ENCODE measurements around the gene CLPTM1.

Gene CLPTM1

DNA sequence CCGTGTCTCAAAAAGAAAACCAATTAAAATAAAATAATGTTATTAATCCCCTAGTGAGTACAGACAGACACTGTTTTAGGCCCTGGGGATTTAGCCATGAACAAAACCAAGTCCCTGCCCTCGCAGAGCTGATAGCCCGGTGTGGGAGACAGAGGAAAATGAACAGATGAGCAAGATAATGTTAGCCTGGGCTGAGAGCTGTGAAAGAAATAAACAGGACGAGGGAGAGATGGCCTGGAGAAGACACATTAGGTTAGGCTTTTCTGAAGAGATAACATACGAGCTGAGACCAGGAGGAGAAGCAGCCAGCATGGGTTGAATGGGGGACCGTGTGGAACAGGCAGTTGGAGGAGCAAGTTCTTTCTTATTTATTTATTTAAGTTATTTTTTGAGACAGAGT lies 55.1 kb downstream of the CLPTM1 start:
- no peak for DNase-seq (ENCODE audit: low spot score)

DNA sequence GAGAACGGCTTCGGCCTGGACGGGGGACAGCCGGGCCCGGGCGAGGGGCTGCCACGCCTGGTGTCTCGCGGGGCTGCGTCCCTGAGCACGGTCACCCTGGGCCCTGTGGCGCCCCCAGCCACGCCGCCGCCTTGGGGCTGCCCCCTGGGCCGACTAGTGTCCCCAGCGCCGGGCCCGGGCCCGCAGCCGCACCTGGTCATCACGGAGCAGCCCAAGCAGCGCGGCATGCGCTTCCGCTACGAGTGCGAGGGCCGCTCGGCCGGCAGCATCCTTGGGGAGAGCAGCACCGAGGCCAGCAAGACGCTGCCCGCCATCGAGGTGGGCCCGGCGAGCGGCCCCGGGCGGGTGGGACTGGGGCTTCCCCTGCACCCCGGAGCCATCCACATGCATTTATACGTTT lies 56.8 kb downstream of the CLPTM1 start:
- DNase-seq (ENCODE audit: low spot score), result no peak

DNA sequence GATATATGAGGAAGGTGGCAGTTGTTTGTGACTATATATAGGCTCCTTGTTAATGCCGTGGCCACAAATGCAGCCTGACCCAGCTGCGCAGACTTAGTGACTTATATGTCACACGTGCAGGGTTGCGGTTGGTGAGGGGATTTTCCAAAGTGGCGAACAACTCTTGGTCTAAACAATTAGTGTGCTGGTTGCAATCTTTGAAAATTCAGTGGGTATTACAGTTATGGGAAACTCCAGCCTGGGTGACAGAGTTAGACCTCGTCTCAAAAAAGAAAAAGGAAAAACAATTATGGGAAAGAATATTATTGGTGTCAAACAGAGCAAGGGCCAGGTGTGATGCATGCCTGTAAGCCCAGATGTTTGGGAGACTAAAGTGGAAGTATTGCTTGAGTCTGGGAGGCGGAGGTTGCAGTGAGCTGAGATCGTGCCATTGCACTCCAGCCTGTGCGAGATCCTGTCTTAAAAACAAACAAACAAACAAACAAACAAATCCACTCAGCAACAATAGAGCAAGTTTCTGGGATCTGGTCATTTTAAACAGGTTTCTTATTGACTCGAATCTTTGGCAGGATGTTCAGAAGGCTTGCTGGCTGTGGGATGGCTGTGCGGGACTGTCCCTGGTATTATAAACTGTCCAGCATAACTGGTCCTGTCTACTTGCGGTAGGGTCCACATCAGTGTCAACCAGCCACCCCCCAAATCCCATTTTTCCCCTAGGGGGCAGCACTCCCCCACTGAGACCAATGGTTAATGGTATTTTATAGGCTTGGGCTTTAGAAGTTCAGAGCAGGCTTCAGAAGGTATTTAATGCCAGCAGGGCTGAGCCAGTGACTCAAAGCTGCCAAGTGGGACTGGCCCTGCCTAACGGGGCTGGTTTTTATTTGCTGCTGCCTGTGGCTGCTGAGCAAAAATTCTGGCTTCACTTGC lies 61.5 kb downstream of the CLPTM1 start:
- peak; percentile 41 for DNase-seq (ENCODE audit: low spot score)

DNA sequence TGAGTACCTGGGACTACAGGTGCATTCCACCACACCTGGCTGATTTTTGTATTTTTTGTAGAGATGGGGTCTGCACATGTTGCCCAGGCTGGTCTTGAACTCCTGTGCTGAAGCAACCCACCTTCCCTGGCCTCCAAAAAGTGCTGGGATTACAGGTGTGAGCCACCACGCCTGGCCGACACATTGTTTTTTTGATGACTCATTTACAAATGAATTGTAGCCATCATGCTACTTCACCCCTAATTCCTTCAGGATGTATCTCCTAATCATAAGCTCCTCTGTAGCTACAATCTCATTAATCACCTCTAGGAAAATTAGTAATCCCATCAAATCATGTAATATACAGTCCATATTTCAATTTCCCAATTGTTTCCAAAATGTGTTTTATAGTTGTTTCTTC lies 64.0 kb downstream of the CLPTM1 start:
- DNase-seq (ENCODE audit: low spot score), result no peak

DNA sequence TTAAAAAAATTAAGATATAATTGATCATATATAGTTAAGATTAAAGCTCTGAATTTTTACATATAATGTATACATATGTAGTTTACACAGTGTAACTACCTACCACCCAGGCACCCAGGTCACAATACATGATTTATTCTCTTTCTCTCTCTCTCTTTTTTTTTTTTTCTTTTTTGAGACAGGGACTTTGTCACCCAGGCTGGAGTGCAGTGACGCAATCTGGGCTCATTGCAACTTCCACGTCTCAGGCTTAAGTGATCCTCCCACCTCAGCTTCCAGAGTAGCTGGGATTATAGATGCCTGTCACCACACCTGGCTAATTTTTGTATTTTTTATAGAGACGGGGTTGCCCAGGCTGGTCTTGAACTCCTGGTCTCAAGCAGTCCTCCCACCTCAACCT lies 64.9 kb downstream of the CLPTM1 start:
- DNase-seq (ENCODE audit: low spot score), result no peak

DNA sequence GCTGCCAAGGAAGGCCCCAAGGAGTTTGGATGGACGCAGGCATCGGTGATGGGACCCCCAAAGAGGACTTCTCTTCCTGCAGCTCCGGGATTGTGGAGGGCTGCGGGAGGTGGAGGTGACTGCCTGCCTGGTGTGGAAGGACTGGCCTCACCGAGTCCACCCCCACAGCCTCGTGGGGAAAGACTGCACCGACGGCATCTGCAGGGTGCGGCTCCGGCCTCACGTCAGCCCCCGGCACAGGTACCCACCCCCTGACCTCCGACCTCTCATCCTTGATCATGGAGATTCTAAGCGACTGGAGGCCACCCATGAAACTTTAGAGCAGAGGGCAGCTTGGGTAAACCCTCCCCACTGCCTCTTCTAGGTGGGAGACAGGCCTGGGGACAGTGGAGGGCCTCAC lies 66.8 kb downstream of the CLPTM1 start:
- DNase-seq (ENCODE audit: low spot score), result no peak

DNA sequence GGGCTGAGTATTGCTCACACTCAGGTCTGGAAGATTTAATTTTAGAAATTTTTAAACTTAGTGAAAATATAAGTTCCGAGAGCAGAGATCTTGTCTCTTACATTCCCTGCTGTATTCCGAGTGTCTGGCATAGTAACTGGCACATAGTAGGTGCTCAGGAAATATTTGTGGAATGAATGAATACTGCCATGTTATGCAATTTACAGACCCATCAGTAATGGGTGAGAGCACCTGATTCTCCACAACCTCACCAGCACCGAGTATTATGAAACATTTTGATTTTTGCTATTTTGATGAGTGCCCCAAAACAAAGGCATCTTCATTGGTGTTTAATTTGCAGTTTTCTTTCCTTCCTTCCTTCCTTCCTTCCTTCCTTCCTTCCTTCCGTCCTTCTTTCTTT lies 67.9 kb downstream of the CLPTM1 start:
- no peak for DNase-seq (ENCODE audit: low spot score)

DNA sequence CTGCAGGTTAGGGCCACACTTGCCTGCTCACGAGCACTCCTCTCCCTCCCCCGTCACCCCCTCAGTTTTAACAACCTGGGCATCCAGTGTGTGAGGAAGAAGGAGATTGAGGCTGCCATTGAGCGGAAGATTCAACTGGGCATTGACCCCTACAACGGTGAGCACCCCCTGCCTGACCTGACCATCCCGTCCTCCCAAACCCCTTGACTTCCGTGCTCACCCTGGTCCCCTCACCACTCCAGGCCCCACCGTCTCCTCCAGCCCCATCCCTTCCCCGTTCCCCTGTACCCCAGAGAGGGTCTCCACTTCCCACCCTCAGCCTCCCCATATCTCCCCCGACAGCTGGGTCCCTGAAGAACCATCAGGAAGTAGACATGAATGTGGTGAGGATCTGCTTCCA lies 70.1 kb downstream of the CLPTM1 start:
- DNase-seq (ENCODE audit: low spot score), result no peak

DNA sequence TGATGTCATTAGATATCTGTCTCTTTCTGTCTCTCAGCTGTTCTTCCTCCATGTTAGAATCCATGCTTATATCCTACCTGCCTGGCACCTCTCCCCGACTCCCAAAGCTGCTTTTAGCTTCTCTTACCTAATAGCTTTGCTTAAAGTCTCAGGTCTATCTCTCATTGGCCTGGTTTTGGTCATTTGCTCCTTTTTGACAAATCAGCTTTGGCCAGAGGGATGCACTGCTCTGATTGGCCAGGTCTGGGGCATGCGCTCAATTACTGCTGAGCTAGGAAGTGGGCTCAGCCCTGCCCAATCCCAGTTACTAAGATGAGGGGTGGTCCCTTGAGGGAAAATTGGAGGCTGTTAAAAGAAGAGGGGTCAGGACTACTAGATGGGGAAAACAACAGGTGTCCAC lies 72.2 kb downstream of the CLPTM1 start:
- no peak for DNase-seq (ENCODE audit: low spot score)

DNA sequence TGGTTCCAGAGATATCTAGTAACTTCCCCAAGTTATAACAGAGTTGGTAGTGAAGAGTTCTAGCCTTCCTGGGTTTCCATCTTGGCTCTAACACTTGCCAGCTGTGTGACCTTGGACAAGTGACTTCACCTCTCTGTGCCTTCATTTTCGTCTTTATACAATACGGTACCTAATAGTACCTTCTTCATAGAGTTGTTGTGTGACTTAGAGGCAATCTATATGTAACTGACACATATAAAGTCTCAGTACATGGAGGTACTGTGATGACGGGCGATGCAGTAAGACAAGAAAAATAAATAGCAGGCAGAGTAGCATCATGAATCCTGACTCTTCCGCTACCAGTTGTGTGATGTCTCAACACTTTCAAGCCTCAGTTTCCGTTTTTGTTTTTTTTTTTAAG lies 75.6 kb downstream of the CLPTM1 start:
- DNase-seq (ENCODE audit: low spot score), result no peak

DNA sequence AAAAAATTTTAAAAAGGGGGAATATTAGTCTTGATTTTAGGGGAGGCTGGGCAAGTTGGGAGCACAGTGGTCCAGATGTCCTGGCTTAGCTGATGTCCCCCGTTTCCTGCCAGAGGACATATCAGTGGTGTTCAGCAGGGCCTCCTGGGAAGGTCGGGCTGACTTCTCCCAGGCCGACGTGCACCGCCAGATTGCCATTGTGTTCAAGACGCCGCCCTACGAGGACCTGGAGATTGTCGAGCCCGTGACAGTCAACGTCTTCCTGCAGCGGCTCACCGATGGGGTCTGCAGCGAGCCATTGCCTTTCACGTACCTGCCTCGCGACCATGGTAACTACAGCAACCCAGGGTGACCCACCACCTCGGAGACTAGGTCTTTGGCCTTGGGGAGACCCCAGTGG lies 77.2 kb downstream of the CLPTM1 start:
- DNase-seq (ENCODE audit: low spot score), result no peak

DNA sequence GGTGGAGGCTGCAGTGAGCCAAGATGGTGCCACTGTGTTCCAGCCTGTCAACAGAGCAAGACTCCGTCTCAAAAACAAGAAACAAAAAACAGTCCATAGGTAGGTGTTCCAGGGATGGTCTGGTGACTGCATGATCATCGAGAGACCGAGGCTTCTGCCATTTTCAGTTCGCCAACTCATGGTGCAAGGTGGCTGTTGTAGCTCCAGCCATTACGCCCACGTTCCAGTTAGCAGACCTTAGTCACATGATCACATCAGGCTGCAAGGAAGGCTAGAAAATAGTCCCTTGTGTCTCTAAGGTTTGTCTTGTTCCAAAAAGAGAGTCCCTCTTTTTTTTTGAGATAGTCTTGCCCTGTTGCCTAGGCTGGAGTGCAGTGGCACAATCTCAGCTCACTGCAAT lies 80.6 kb downstream of the CLPTM1 start:
- no peak for DNase-seq (ENCODE audit: low spot score)

DNA sequence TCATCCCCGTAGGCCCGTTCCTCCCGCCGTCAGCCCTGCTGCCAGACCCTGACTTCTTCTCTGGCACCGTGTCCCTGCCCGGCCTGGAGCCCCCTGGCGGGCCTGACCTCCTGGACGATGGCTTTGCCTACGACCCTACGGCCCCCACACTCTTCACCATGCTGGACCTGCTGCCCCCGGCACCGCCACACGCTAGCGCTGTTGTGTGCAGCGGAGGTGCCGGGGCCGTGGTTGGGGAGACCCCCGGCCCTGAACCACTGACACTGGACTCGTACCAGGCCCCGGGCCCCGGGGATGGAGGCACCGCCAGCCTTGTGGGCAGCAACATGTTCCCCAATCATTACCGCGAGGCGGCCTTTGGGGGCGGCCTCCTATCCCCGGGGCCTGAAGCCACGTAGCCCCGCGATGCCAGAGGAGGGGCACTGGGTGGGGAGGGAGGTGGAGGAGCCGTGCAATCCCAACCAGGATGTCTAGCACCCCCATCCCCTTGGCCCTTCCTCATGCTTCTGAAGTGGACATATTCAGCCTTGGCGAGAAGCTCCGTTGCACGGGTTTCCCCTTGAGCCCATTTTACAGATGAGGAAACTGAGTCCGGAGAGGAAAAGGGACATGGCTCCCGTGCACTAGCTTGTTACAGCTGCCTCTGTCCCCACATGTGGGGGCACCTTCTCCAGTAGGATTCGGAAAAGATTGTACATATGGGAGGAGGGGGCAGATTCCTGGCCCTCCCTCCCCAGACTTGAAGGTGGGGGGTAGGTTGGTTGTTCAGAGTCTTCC lies 82.4 kb downstream of the CLPTM1 start:
- DNase-seq (ENCODE audit: low spot score), result no peak

DNA sequence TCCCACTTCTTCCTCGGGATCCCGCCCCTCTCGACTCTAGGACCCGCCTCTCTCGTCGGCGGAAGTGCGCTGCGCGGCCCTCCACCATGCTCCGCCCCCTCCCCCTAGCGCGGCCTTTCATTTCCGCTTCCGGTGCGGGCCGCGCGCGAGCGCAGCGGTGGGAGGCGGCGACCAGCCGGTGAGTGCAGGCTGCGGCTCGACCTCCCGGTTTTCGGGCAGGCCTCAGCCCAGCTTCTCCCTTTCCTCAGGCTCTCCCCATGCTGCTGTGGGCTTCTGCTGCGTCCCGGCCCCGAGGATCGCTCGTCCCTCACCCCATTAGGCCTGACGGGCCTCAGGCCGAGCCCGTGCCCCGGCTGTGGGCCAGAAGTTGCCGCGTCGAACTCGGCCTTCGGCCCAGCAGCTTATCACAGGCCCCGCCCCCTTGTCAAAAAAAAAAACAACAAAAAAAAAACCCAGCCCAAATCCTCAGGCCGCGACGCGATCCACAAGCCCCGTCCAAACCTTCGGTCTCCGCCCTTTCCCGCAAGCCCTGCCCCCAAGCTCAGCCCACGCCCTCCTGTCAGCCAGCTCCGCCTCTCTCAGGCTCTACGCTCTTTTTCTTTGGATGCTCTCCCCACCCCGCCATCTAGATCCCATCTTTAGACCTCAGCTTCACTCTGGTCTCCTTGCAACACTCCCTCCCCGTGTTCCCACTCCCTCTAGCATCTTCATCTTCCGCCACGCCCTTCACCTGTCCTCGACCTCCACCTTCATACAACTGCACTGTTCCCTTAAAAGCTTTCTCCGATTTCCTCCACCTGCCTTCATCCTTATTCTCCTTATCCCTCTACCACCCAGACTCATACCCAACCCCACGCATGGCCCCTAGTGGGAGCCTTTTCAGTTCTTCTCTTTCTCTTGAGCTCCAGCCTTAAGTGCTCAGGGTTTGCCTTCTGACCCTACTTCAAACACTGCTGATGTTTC lies 84.0 kb downstream of the CLPTM1 start, which contains the start of gene CLASRP:
CLASRP (plus strand) TSS at position 115 of the 963 bp plus-strand sequence. CDS start 1,168 bp downstream, outside the sequence.
- DNase-seq (ENCODE audit: low spot score), result peak; percentile 84

DNA sequence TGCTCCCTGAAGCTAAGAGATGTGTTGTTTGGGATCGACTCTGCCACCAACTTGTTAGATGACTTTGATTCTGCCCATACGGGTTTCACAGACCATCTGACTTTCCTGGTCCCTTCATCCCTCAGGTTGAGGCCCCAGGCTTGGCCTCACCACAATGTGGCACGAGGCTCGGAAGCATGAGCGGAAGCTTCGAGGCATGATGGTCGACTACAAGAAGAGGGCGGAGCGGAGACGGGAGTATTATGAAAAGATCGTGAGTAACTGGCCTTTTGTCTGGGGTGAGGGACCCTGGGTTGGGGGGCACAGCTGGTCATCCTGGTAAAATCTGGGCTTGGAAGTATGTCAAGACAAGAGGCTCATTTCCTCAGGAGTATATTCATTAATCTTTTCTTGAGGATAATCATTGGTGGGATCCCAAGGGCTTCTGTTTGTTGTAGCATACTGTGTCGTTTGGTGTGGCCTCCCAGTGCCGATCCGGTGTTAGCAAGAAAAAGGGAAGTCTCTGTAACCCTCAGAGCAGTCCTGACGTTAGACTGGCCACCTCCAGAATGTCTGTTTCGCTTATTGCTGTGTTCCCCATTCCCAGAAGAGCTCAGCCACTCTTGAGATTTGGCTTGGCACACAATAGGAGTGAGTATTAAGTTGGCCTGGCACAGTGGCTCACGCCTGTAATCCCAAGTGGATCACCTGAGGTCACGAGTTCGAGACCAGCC lies 85.0 kb downstream of the CLPTM1 start:
- DNase-seq (ENCODE audit: low spot score), result no peak

DNA sequence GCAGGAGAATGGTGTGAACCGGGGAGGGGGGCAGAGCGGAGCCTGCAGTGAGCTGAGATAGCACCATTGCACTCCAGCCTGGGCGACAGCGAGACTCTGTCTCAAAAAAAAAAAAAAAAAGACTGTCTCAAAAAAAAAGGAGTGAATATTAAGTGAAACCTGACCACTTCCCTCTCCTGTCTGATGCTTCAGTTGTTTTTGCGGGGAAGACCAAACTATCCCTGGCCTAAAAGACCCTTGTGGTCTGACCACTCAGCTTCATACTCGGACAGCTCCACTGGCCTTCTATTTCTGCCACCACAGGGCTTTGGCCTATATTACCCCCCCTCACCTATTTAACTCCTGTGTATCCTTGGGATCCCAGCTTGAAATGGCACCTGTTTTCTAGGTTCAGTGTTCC lies 85.9 kb downstream of the CLPTM1 start:
- DNase-seq (ENCODE audit: low spot score), result no peak

Measured in COLO829 (cell line).